ENCODE measurements around the gene RAD23B.

Gene RAD23B

GRCh38 chr9:107332883-107333282, 49.8 kb downstream of the RAD23B start:
- no peak for TF ChIP-seq CTCF (IDR thresholded peaks at IDR 0.05; ENCODE audit: insufficient read depth, low read length, poor library complexity, severe bottlenecking)
- no peak for DNase-seq (ENCODE audit: extremely low read depth, insufficient read length)
- no peak overlapping the region for H3K4me3 ChIP-seq (replicated peaks; ENCODE audit: low read depth, low read length)
- H3K36me3 ChIP-seq (ENCODE audit: control insufficient read depth, insufficient read depth, low read length), result peaks cover 17% of the 10 kb centered on the region
- no peaks in the 10 kb centered on the region for H3K27me3 ChIP-seq (replicated peaks; ENCODE audit: control insufficient read depth, insufficient read depth, low read length)

GRCh38 chr9:107333363-107333762, 50.3 kb downstream of the RAD23B start:
- H3K36me3 ChIP-seq (ENCODE audit: control insufficient read depth, insufficient read depth, low read length), result peaks cover 16% of the 10 kb centered on the region
- no peak overlapping the region for H3K4me3 ChIP-seq (replicated peaks; ENCODE audit: low read depth, low read length)
- H3K27me3 ChIP-seq (replicated peaks; ENCODE audit: control insufficient read depth, insufficient read depth, low read length), result no peaks in the 10 kb centered on the region
- DNase-seq (ENCODE audit: extremely low read depth, insufficient read length), result no peak
- TF ChIP-seq CTCF (IDR thresholded peaks at IDR 0.05; ENCODE audit: insufficient read depth, low read length, poor library complexity, severe bottlenecking), result no peak

GRCh38 chr9:107334103-107334776, 51.2 kb downstream of the RAD23B start:
- no peak overlapping the region for H3K4me3 ChIP-seq (replicated peaks; ENCODE audit: low read depth, low read length)
- H3K27me3 ChIP-seq (replicated peaks; ENCODE audit: control insufficient read depth, insufficient read depth, low read length), result no peaks in the 10 kb centered on the region
- TF ChIP-seq CTCF (IDR thresholded peaks at IDR 0.05; ENCODE audit: insufficient read depth, low read length, poor library complexity, severe bottlenecking), result no peak
- H3K36me3 ChIP-seq (ENCODE audit: control insufficient read depth, insufficient read depth, low read length), result peaks cover 14% of the 10 kb centered on the region
- no peak for DNase-seq (ENCODE audit: extremely low read depth, insufficient read length)

- DNase-seq (ENCODE audit: extremely low read depth, insufficient read length), result no peak
- Histone ChIP-seq H3K36me3 (ENCODE audit: control insufficient read depth, insufficient read depth, low read length) (peaks cover 11% of the 10 kb centered on the region), H3K4me3 (replicated peaks; ENCODE audit: low read depth, low read length) (no peak overlapping the region), H3K27me3 (replicated peaks; ENCODE audit: control insufficient read depth, insufficient read depth, low read length) (no peaks in the 10 kb centered on the region)
- no peak for TF ChIP-seq CTCF (IDR thresholded peaks at IDR 0.05; ENCODE audit: insufficient read depth, low read length, poor library complexity, severe bottlenecking)
Measured at GRCh38 chr9:107335331-107335730, 52.3 kb downstream of the RAD23B start.

- no peaks in the 10 kb centered on the region for H3K27me3 ChIP-seq (replicated peaks; ENCODE audit: control insufficient read depth, insufficient read depth, low read length)
- H3K4me3 ChIP-seq (replicated peaks; ENCODE audit: low read depth, low read length), result no peak overlapping the region
- DNase-seq (ENCODE audit: extremely low read depth, insufficient read length), result no peak
- no peak for TF ChIP-seq CTCF (IDR thresholded peaks at IDR 0.05; ENCODE audit: insufficient read depth, low read length, poor library complexity, severe bottlenecking)
- H3K36me3 ChIP-seq (ENCODE audit: control insufficient read depth, insufficient read depth, low read length), result peaks cover 10% of the 10 kb centered on the region
Measured at GRCh38 chr9:107336718-107337360, 53.8 kb downstream of the RAD23B start.

All from GM06990 (cell line).